H7 (cell line): ENCODE results near the gene MMRN1. TPM values are rescaled to one million over a fixed set of nuclear protein-coding genes. Genes with fewer than 3 reads are reported as not detected.
A peak's percentile ranks its signal among the peaks of the same experiment; 100 is the strongest.

ENCODE experiments used
- DNase-seq: peaks from one replicate; pipeline ENCODE4 v3.0.0; 2012
- H3K27me3 ChIP-seq: 2 replicates; pipeline ENCODE4 v1.6.0; 2011; ENCODE audit warnings: mild to moderate bottlenecking, low read length; ENCODE audit not compliant: control insufficient read depth, insufficient read depth
- H3K36me3 ChIP-seq: replicated peaks from 2 replicates; pipeline ENCODE4 v1.5.1; 2011; ENCODE audit warnings: low read length; ENCODE audit not compliant: control insufficient read depth, insufficient read depth
- H3K4me3 ChIP-seq: 2 replicates; pipeline ENCODE4 v1.5.1; 2011; ENCODE audit warnings: low read depth, mild to moderate bottlenecking, control low read depth, low read length, moderate library complexity; ENCODE audit not compliant: insufficient read depth
- total RNA-seq: library from RNA; depleted of rRNA; stranded (reverse); fragments of >200 nt; shearing (Covaris generic); gene quantifications from 2 replicates; pipeline ENCODE4 v1.2.3, GENCODE V29; 2014

The MMRN1 gene
- total RNA-seq, 1 experiment from 2014 or later = 0.03 TPM

- no peaks in the 10 kb centered on the region for H3K36me3 ChIP-seq
- no peaks in the 10 kb centered on the region for H3K27me3 ChIP-seq
- no peak overlapping the region for H3K4me3 ChIP-seq
- DNase-seq = no peak
Observed at GRCh38 chr4:89942811-89943210, 48.2 kb downstream of the MMRN1 start.

- DNase-seq = no peak
- Histone ChIP-seq H3K4me3 (no peak overlapping the region), H3K27me3 (no peaks in the 10 kb centered on the region), H3K36me3 (no peaks in the 10 kb centered on the region)
Observed at GRCh38 chr4:89949782-89950387, 55.2 kb downstream of the MMRN1 start.

DNA sequence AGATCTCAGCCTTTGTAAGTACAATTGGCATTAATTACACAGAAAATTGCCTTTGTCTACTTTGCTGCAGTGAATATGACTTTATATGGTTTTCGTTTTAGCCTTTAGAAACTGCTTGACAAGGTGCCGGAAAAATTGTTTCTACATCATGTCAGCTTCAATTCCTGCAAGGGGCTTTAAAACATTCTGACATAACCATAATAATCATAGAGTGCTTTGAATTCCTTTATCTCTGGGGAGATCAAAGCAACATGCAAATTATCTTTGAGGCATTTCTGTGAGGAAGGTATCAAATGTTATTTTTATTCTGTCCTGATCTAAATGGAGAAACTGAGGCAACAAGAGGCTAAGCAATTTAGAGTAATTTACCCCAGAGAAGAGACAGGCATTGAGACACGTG lies 57.8 kb downstream of the MMRN1 start:
- Histone ChIP-seq H3K4me3 (no peak overlapping the region), H3K27me3 (no peaks in the 10 kb centered on the region)
- no peak for DNase-seq

DNA sequence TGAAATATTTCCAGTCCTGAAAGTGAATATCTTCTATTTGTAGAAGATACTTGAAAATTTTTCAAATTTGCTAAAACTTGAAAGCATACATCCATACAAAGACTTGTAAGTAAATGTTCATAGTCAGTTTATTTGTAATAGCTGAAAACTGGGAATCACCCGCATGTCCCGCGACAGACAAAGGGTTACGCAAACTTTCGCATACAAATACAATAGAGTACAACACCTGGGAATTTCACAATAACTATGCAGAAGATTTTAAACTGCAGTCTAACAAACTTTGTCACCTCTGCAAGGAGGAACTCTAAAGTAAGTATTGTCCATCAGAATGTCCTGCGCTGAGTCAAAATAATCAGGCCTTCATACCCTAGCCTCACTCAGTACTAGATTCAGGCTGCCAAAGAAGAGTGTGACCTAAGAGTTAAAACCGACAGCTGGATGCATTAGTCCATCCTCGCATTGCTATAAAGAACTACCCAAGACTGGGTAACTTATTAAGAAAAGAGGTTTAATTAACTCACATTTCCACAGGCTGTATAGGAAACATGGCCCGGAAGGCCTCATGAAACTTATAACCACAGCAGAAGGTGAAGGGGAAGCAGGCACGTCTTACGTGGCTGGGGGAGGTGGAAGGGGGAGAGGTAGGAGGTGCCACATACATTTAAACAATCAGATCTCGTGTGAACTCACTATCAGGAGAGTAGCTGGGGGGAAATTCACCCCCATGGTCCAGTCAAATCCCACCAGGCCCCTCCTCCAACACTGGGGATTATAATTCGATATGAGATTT lies 60.4 kb downstream of the MMRN1 start:
- Histone ChIP-seq H3K36me3 (no peaks in the 10 kb centered on the region), H3K27me3 (no peaks in the 10 kb centered on the region)
- no peak for DNase-seq

More for the DNA sequence above, 57.8 kb downstream of the MMRN1 start:
- H3K36me3 ChIP-seq = no peaks in the 10 kb centered on the region

GRCh38 chr4:89957046-89957926 lies 62.6 kb downstream of the MMRN1 start:
- peak; percentile 2 for DNase-seq
- Histone ChIP-seq H3K36me3 (no peaks in the 10 kb centered on the region), H3K27me3 (no peaks in the 10 kb centered on the region), H3K4me3 (no peak overlapping the region)

More for the DNA sequence above, 60.4 kb downstream of the MMRN1 start:
- H3K4me3 ChIP-seq = no peak overlapping the region

DNA sequence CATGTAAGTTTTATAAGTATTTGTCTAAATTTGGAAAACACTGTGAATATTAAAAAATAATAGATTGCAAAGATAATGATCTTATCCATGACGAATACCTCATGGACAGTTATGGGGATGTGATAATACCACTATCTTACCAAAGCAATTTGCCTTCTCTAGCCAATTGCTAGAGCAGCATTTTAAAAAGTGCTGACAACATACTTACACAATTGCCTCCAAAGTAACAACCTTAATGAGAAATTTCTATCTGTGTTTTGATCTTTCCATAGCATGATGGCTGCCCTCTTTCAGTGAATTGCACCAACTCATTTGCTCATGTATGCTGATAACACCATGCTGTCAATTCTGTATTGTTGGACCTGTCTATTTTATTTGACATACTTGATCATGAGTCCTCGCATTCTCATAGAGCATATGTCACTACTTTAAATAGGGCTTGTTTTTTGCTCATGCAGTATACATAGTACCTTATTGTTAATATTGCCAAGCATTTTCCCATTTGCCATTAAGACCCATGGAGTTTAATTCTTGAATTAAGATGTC lies 87.2 kb downstream of the MMRN1 start:
- no peaks in the 10 kb centered on the region for H3K27me3 ChIP-seq
- DNase-seq = no peak
- no peaks in the 10 kb centered on the region for H3K36me3 ChIP-seq
- H3K4me3 ChIP-seq = no peak overlapping the region

GRCh38 chr4:89988268-89988667 lies 93.6 kb downstream of the MMRN1 start:
- Histone ChIP-seq H3K4me3 (no peak overlapping the region), H3K36me3 (no peaks in the 10 kb centered on the region), H3K27me3 (no peaks in the 10 kb centered on the region)
- DNase-seq = no peak

- no peaks in the 10 kb centered on the region for H3K36me3 ChIP-seq
- no peak overlapping the region for H3K4me3 ChIP-seq
- DNase-seq = no peak
- H3K27me3 ChIP-seq = no peaks in the 10 kb centered on the region
Observed at GRCh38 chr4:89992744-89993143, 98.1 kb downstream of the MMRN1 start.

DNA sequence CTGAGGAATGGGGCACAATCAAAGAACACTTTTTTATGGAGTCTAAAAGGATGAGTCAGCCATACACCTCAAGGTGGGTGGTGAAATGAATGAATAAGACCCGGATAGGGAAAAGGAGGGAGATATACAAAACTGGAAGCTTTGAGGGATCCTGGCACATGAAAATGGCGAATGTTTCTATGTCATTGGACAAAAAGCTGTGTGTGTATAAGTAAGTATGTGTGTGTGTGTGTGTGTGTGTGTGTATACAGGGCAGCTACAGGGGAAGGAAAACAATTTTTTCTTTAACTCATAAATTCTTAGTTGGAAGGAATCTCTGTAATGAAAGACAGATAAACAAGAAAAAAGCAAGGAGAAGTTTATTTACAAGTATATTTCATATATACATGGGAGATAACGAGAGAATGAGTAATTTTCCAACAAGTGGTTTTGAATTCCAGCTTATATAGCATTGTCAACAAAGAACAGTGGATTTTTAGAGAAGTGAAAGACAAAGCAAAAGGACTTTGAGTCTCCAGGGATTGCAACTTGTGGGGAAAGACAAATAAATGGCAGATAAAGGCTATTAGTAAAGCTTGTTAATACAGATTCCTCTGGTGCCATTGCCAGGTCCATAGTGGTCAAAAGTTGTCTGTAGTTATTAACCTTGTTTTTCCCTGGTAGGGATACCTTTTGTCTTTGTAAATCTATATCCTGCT lies 99.7 kb downstream of the MMRN1 start:
- H3K4me3 ChIP-seq = no peak overlapping the region
- no peak for DNase-seq
- no peaks in the 10 kb centered on the region for H3K27me3 ChIP-seq
- no peaks in the 10 kb centered on the region for H3K36me3 ChIP-seq

GRCh38 chr4:89995006-89995405 lies 100.4 kb downstream of the MMRN1 start:
- no peak for DNase-seq
- Histone ChIP-seq H3K27me3 (no peaks in the 10 kb centered on the region), H3K36me3 (no peaks in the 10 kb centered on the region), H3K4me3 (no peak overlapping the region)

DNA sequence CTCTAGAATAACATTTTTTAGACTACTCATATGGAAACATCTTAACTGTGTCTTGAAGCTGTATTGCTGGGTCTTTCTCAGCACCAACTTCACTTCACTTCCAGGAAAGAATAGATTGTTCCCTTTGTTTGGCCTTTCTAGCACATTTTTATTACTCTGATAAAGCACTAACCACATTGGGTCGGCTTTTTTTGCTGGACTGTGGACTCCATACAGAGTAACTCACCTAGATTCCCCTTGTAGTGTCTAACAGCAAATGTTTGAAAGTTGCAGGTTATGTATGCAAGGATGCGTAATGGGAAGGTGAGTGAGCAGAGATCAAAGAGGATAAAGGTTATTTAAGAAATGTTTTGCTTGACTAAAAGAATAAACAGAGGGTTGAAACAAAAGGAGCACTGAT lies 101.2 kb downstream of the MMRN1 start:
- Histone ChIP-seq H3K27me3 (no peaks in the 10 kb centered on the region), H3K36me3 (no peaks in the 10 kb centered on the region), H3K4me3 (no peak overlapping the region)
- DNase-seq = no peak

- no peak for DNase-seq
- Histone ChIP-seq H3K27me3 (no peaks in the 10 kb centered on the region), H3K36me3 (no peaks in the 10 kb centered on the region), H3K4me3 (no peak overlapping the region)
Observed at GRCh38 chr4:89997171-89997704, 102.6 kb downstream of the MMRN1 start.

DNA sequence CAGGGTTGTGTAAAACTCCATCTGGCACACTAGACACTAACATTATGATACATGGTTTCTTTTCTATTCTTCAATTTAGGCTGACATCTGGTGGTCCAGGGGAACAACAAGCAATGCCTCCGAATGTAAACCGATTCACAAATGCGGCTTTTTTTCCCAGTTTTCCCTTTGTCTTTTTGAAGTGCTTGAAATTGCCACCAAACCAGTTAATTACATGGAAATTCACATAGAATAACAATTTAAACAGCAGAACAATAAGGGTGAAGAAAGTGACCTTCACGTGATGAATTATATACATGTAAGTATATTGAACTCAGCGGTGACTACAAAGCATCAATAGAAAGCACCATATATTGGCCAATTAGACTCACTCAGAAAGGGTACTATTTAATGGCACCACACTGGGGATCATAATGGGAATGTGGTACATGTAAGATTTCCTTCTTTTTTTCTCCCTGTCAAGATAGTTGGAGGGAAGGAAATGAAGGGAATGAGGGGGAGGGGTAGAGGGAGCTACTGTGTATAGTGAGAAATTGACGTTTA lies 103.9 kb downstream of the MMRN1 start:
- Histone ChIP-seq H3K4me3 (no peak overlapping the region), H3K36me3 (no peaks in the 10 kb centered on the region), H3K27me3 (no peaks in the 10 kb centered on the region)
- DNase-seq = no peak

GRCh38 chr4:90001023-90001422 lies 106.4 kb downstream of the MMRN1 start:
- Histone ChIP-seq H3K27me3 (no peaks in the 10 kb centered on the region), H3K4me3 (no peak overlapping the region), H3K36me3 (no peaks in the 10 kb centered on the region)
- no peak for DNase-seq
